ENCODE results near the gene LARP1B. TPM values are rescaled to one million over a fixed set of nuclear protein-coding genes. Genes with fewer than 3 reads are reported as not detected.

The LARP1B gene
- total and polyA plus RNA-seq, 2 of the 8 experiments (the other 6 are each of a cell fraction or from before 2014, with no cell fraction given), result 10.6 to 47.0 TPM

- TF ChIP-seq E2F6 (IDR thresholded peaks at IDR 0.05) (no peak), RNF2 (IDR thresholded peaks at IDR 0.05; ENCODE audit: borderline replicate concordance, low read depth, low read length, missing control alignments, poor library complexity, severe bottlenecking) (no peak), BACH1 (IDR thresholded peaks at IDR 0.05; ENCODE audit: low read length) (no peak), JUND (IDR thresholded peaks at IDR 0.05; ENCODE audit: low read length) (no peak), SIRT6 (IDR thresholded peaks at IDR 0.05; ENCODE audit: low read length) (no peak)
Observed at GRCh38 chr4:128169245-128169644, 108.1 kb downstream of the LARP1B start (continued).

All from H1 (cell line).